Measurements from ENCODE around the gene THY1. TPM values are rescaled to one million over a fixed set of nuclear protein-coding genes. Genes with fewer than 3 reads are reported as not detected.

The THY1 gene
- total and polyA plus RNA-seq, 2 of the 8 experiments (the other 6 are each of a cell fraction or from before 2014, with no cell fraction given): 286 to 2,479 TPM

GRCh38 chr11:119388103-119388502, 34.9 kb downstream of the THY1 start:
- 88% methylated on average over 7 of the region's 7 CpGs; no CpG with 5 or more reads in 1 of the 2 experiments for WGBS, 2 experiments (ENCODE audit: extremely low coverage in 1 of 2, insufficient coverage in 1 of 2, insufficient read length in 1 of 2, insufficient replicate concordance in 2 of 2, low coverage in 1 of 2, low lambda C conversion rate in 2 of 2, missing lambda C conversion rate in 1 of 2)
- Histone ChIP-seq H3K23me2 (ENCODE audit: low read depth, low read length) (no peaks in the 10 kb centered on the region; the same call in 1 of the 2 replicates), H4K8ac (ENCODE audit: extremely low read depth, insufficient read depth, low read length) (no peak overlapping the region), H3K4me1 (replicated peaks in 1 of 4; ENCODE audit: control insufficient read depth in 3 of 4, insufficient read depth in 4 of 4, low read length in 3 of 4) (no peaks in the 10 kb centered on the region), H3K4me3 (ENCODE audit: extremely low read depth in 1 of 4, insufficient read depth in 2 of 4, low read depth in 3 of 4, low read length in 4 of 4) (no peak overlapping the region), H2BK120ac (replicated peaks; ENCODE audit: low read depth, low read length) (no peak overlapping the region), H2AK5ac (ENCODE audit: low read depth, low read length) (no peak overlapping the region), H4K91ac (replicated peaks; ENCODE audit: insufficient read length, low read length) (no peak overlapping the region), H2BK12ac (ENCODE audit: low read depth, low read length) (no peak overlapping the region), H2BK5ac (ENCODE audit: low read depth, low read length) (no peak overlapping the region), H3K4me2 (ENCODE audit: insufficient read depth in 1 of 2, low read depth in 2 of 2, low read length in 2 of 2) (no peak overlapping the region), H3K27me3 (replicated peaks in 1 of 4; ENCODE audit: control insufficient read depth in 3 of 4, extremely low read depth in 1 of 4, insufficient read depth in 3 of 4, low read length in 3 of 4) (no peaks in the 10 kb centered on the region; a peak in 1 of 7 replicates), H3K9me3 (ENCODE audit: insufficient read depth in 2 of 2, low read depth in 1 of 2, low read length in 1 of 2) (no peaks in the 10 kb centered on the region), H3K79me2 (ENCODE audit: control insufficient read depth in 1 of 2, insufficient read depth in 2 of 2, low read length in 2 of 2) (no peaks in the 10 kb centered on the region), H2BK20ac (ENCODE audit: low read length) (no peak overlapping the region), H3K4ac (replicated peaks; ENCODE audit: insufficient read length, low read depth, low read length) (no peak overlapping the region), H3K23ac (ENCODE audit: insufficient read length) (no peak overlapping the region), H4K5ac (ENCODE audit: insufficient read length, low read depth, low read length) (no peak overlapping the region), H3K79me1 (ENCODE audit: low read depth, low read length) (no peaks in the 10 kb centered on the region), H3K27ac (ENCODE audit: low read depth, low read length) (no peak overlapping the region), H2AFZ (ENCODE audit: low read length) (no peak overlapping the region), H4K20me1 (replicated peaks in 1 of 2; ENCODE audit: control insufficient read depth in 1 of 2, insufficient read depth in 2 of 2, low read length in 2 of 2) (no peaks in the 10 kb centered on the region), H3K14ac (ENCODE audit: insufficient read length) (no peak overlapping the region), H3K18ac (ENCODE audit: extremely low read depth, low read length) (no peak overlapping the region), H3K36me3 (ENCODE audit: control insufficient read depth in 2 of 4, insufficient read depth in 4 of 4, low read length in 3 of 4) (no peaks in the 10 kb centered on the region), H2BK15ac (ENCODE audit: low read length) (no peak overlapping the region), H3K56ac (replicated peaks; ENCODE audit: insufficient read length, low read depth, low read length) (no peak overlapping the region), H3K9ac (replicated peaks in 1 of 4; ENCODE audit: extremely low read depth in 1 of 4, low read depth in 3 of 4, low read length in 3 of 4) (no peak overlapping the region)
- TF ChIP-seq CHD2 (IDR thresholded peaks at IDR 0.05; ENCODE audit: low read length) (no peak), EP300 (IDR thresholded peaks at IDR 0.05; ENCODE audit: borderline replicate concordance in 1 of 2, low read depth in 2 of 2, low read length in 2 of 2) (no peak), KDM1A (IDR thresholded peaks at IDR 0.05; ENCODE audit: borderline replicate concordance, low read length) (no peak), RFX5 (IDR thresholded peaks at IDR 0.05; ENCODE audit: borderline replicate concordance, low read depth, low read length) (no peak), TCF12 (IDR thresholded peaks at IDR 0.05; ENCODE audit: low read depth, low read length) (no peak), TBP (IDR thresholded peaks at IDR 0.05; ENCODE audit: low read depth, low read length) (no peak), POLR2A (IDR thresholded peaks at IDR 0.05; ENCODE audit: control extremely low read depth in 1 of 2, low read depth in 2 of 2, low read length in 2 of 2) (no peak)
- DNase-seq (ENCODE audit: low read depth in 1 of 2, low spot score in 2 of 2) (no peak), FAIRE-seq (no peak)
- ChIA-PET POLR2A (ENCODE audit: partially characterized antibody) (interaction anchor here (2.2 kb wide), 1 partner anchor 34 kb away, joined by 5 read pairs; the partner anchor contains the start of gene THY1), CTCF (ENCODE audit: partially characterized antibody) (interaction anchor here (0.9 to 26.3 kb wide), 7 partner anchors 14 to 85 kb away, joined by 3 to 474 read pairs (median 74); partner anchors contain the start of genes C1QTNF5 and MFRP)
